NCI-H345 (cell line): ENCODE results near the gene ACSF3.
A peak's percentile ranks its signal among the peaks of the same experiment; 100 is the strongest.

Source experiments
- DNase-seq: peaks from one replicate; lab custom pipeline; 2025; lab: John Stamatoyannopoulos, UW

Gene ACSF3

GRCh38 chr16:89093602-89094251 is at the start of gene ACSF3:
TSS of gene ACSF3 (plus strand) at chr16:89093852. CDS start at chr16:89100682, 6,830 bp downstream.
- DNase-seq = peak; percentile 42

- no peak for DNase-seq
These were observed 49.1 kb upstream of the ACSF3 start for GRCh38 chr16:89044418-89045180.

GRCh38 chr16:89045181-89045815 is 48.4 kb upstream of the ACSF3 start:
- DNase-seq = no peak

GRCh38 chr16:89045881-89046280 is 47.8 kb upstream of the ACSF3 start:
- DNase-seq = no peak

GRCh38 chr16:89046491-89046890 is 47.2 kb upstream of the ACSF3 start:
- DNase-seq = no peak

- DNase-seq = no peak
These were observed 46.1 kb upstream of the ACSF3 start for GRCh38 chr16:89047331-89048089.

GRCh38 chr16:89048090-89048725 is 45.4 kb upstream of the ACSF3 start:
- DNase-seq = peak; percentile 22

GRCh38 chr16:89048871-89049422 is 44.7 kb upstream of the ACSF3 start:
- DNase-seq = no peak

GRCh38 chr16:89049484-89050118 is 44.1 kb upstream of the ACSF3 start:
- peak; percentile 66 for DNase-seq

- DNase-seq = no peak
These were observed 43.4 kb upstream of the ACSF3 start for GRCh38 chr16:89050119-89050867.

- DNase-seq = no peak
These were observed 42.8 kb upstream of the ACSF3 start for GRCh38 chr16:89050868-89051311.

GRCh38 chr16:89051521-89052166 is 42.0 kb upstream of the ACSF3 start:
- no peak for DNase-seq

GRCh38 chr16:89052191-89052889 is 41.3 kb upstream of the ACSF3 start:
- DNase-seq = peak; percentile 17

GRCh38 chr16:89052890-89053724 is 40.5 kb upstream of the ACSF3 start:
- peak; percentile 85 for DNase-seq

GRCh38 chr16:89053725-89054029 is 40.0 kb upstream of the ACSF3 start:
- no peak for DNase-seq

- DNase-seq = no peak
These were observed 39.4 kb upstream of the ACSF3 start for GRCh38 chr16:89054261-89054661.

- DNase-seq = no peak
These were observed 38.9 kb upstream of the ACSF3 start for GRCh38 chr16:89054714-89055113.

- DNase-seq = no peak
These were observed 38.3 kb upstream of the ACSF3 start for GRCh38 chr16:89055313-89055712.
